GM23338 (cell line): Measurements from ENCODE around the gene COX11. TPM values are rescaled to one million over a fixed set of nuclear protein-coding genes. Genes with fewer than 3 reads are reported as not detected.

ENCODE experiments used
- ATAC-seq: fragments of 200-7000 bp; cut with Tn5 transposase; 3 replicates; pipeline ENCODE4 v1.9.1; 2020
- DNase-seq: peaks from one replicate; pipeline ENCODE4 v3.0.0-alpha.2; 2015; ENCODE audit warnings: low spot score
- H2AFZ ChIP-seq: fragments of 200-600 bp; sonication (generic); 2 replicates; pipeline ENCODE4 v1.8.0; 2016; ENCODE audit warnings: antibody characterized with exemption, mild to moderate bottlenecking, moderate library complexity
- H3F3A ChIP-seq: fragments of 200-600 bp; sonication (generic); replicated peaks from 2 replicates; pipeline ENCODE4 v1.8.0; 2017; ENCODE audit warnings: antibody characterized with exemption, mixed run types, low read depth
- H3K27ac ChIP-seq: fragments of 200-600 bp; sonication (generic); 2 replicates; pipeline ENCODE4 v1.6.1; 2016; ENCODE audit warnings: low read depth
- H3K27me3 ChIP-seq: fragments of 200-600 bp; sonication (generic); 2 replicates; pipeline ENCODE4 v1.8.0; 2016; ENCODE audit warnings: mild to moderate bottlenecking, mixed run types, moderate library complexity; ENCODE audit not compliant: insufficient read depth
- H3K36me3 ChIP-seq: fragments of 200-600 bp; sonication (generic); 2 replicates; pipeline ENCODE4 v1.8.0; 2016; ENCODE audit warnings: mild to moderate bottlenecking; ENCODE audit not compliant: insufficient read depth
- H3K4me1 ChIP-seq: fragments of 200-600 bp; sonication (generic); 2 replicates; pipeline ENCODE4 v1.8.0; 2016; ENCODE audit warnings: mild to moderate bottlenecking, moderate library complexity; ENCODE audit not compliant: insufficient read depth
- H3K4me2 ChIP-seq: fragments of 200-600 bp; sonication (generic); 2 replicates; pipeline ENCODE4 v1.7.1; 2017; ENCODE audit warnings: mixed run types
- H3K4me3 ChIP-seq: fragments of 200-600 bp; sonication (generic); 2 replicates; pipeline ENCODE4 v1.6.1; 2016; ENCODE audit warnings: mixed run types
- H3K79me2 ChIP-seq: fragments of 200-600 bp; sonication (generic); replicated peaks from 2 replicates; pipeline ENCODE4 v1.8.0; 2017; ENCODE audit warnings: mild to moderate bottlenecking; ENCODE audit not compliant: insufficient read depth
- H3K9me2 ChIP-seq: fragments of 200-600 bp; sonication (generic); 2 replicates; pipeline ENCODE4 v1.8.0; 2017; ENCODE audit not compliant: insufficient read depth
- H4K20me1 ChIP-seq: fragments of 200-600 bp; sonication (generic); replicated peaks from 2 replicates; pipeline ENCODE4 v1.8.0; 2017; ENCODE audit warnings: mild to moderate bottlenecking; ENCODE audit not compliant: insufficient read depth
- H3K27ac Mint-ChIP-seq: 2 replicates; pipeline ENCODE4 v1.8.0; 2020; ENCODE audit warnings: inconsistent platforms, mild to moderate bottlenecking, moderate library complexity, mixed read lengths
- H3K27me3 Mint-ChIP-seq: 3 replicates; pipeline ENCODE4 v1.8.0; 2022; ENCODE audit warnings: low read depth, mild to moderate bottlenecking, moderate library complexity, mixed read lengths, inconsistent platforms; ENCODE audit not compliant: insufficient read depth, poor library complexity
- H3K36me3 Mint-ChIP-seq: 3 replicates; pipeline ENCODE4 v1.8.0; 2021; ENCODE audit warnings: low read depth, mild to moderate bottlenecking, inconsistent platforms, moderate library complexity, mixed read lengths
- H3K4me1 Mint-ChIP-seq: 3 replicates; pipeline ENCODE4 v1.8.0; 2020; ENCODE audit warnings: mild to moderate bottlenecking, inconsistent platforms, mixed read lengths
- H3K4me3 Mint-ChIP-seq: 3 replicates; pipeline ENCODE4 v1.8.0; 2021; ENCODE audit warnings: moderate library complexity, mild to moderate bottlenecking, inconsistent platforms, mixed read lengths
- H3K9me3 Mint-ChIP-seq: 3 replicates; pipeline ENCODE4 v1.8.0; 2020; ENCODE audit warnings: moderate library complexity, mild to moderate bottlenecking, inconsistent platforms, mixed read lengths
- JUNB ChIP-seq: IDR thresholded peaks from one replicate; pipeline ENCODE4 v1.6.1; 2016; ENCODE audit warnings: antibody characterized with exemption; ENCODE audit not compliant: unreplicated experiment
- POLR2AphosphoS5 ChIP-seq: IDR thresholded peaks from 2 replicates; pipeline ENCODE4 v1.6.1; 2016; ENCODE audit warnings: antibody characterized with exemption, low read depth
- REST ChIP-seq: IDR thresholded peaks from one replicate; pipeline ENCODE4 v1.6.1; 2018; ENCODE audit warnings: antibody characterized with exemption; ENCODE audit not compliant: unreplicated experiment
- ZNF114 ChIP-seq: fragments of 250-450 bp; sonication (Bioruptor Pico); IDR thresholded peaks from 2 replicates; pipeline ENCODE4 v1.5.0; 2020; ENCODE audit warnings: mild to moderate bottlenecking, moderate library complexity
- ZNF462 ChIP-seq: fragments of 250-450 bp; sonication (Bioruptor Pico); IDR thresholded peaks from 2 replicates; pipeline ENCODE4 v1.5.0; 2020; ENCODE audit warnings: mild to moderate bottlenecking, moderate library complexity
- polyA plus RNA-seq: library from polyadenylated mRNA; unstranded; fragments of >200 nt; fragmentation: Nextera tagmentation; extraction: Ambion mirVana; gene quantifications from 2 replicates; pipeline ENCODE4 v1.2.1, GENCODE V29; 2016
- total RNA-seq: library from RNA; depleted of rRNA; stranded (reverse); fragments of >200 nt; shearing (Covaris generic); gene quantifications from 2 replicates; pipeline ENCODE4 v1.2.3, GENCODE V29; 2014

COX11 gene
- total and polyA plus RNA-seq, 2 experiments from 2014 or later: 53.7 to 56.7 TPM

- no peak for TF ChIP-seq ZNF462 (CRISPR knock-in tag)
Observed at GRCh38 chr17:54920819-54921218, 47.6 kb downstream of the COX11 start (continued).

- H3K27me3 ChIP-seq: no peaks in the 10 kb centered on the region
- peaks cover 29% of the 10 kb centered on the region for H3K36me3 ChIP-seq
- Mint-ChIP-seq H3K36me3 (peaks cover 78% of the 10 kb centered on the region), H3K4me1 (peaks cover 23% of the 10 kb centered on the region), H3K4me3 (peak overlapping the region; percentile 37; the same call in 2 of the 3 replicates), H3K27ac (peak overlapping the region; percentile 87), H3K9me3 (peaks cover 7% of the 10 kb centered on the region; the same call in 2 of the 3 replicates), H3K27me3 (peaks cover 2% of the 10 kb centered on the region)
- H3K4me1 ChIP-seq: peaks cover 16% of the 10 kb centered on the region
- TF ChIP-seq REST: no peak
- TF ChIP-seq ZNF114 (CRISPR knock-in tag): no peak
- no peak for TF ChIP-seq ZNF462 (CRISPR knock-in tag)
- TF ChIP-seq JUNB: no peak
- TF ChIP-seq POLR2AphosphoS5: no peak
- DNase-seq: peak; percentile 19
- no peaks in the 10 kb centered on the region for H3K9me2 ChIP-seq
- H3K4me2 ChIP-seq: peak overlapping the region; percentile 52
- H4K20me1 ChIP-seq: peaks cover 3% of the 10 kb centered on the region; the same call in 1 of the 2 replicates
- H3F3A ChIP-seq: no peaks in the 10 kb centered on the region
- peak; percentile 69 for ATAC-seq
- no peak overlapping the region for H3K27ac ChIP-seq
- no peak overlapping the region for H3K4me3 ChIP-seq
- no peaks in the 10 kb centered on the region; the same call in 1 of the 2 replicates for H3K79me2 ChIP-seq
- H2AFZ ChIP-seq: no peak overlapping the region
Observed at GRCh38 chr17:54919425-54919824, 49.0 kb downstream of the COX11 start.
